ENCODE results near the gene MRPS23. TPM values are rescaled to one million over a fixed set of nuclear protein-coding genes. Genes with fewer than 3 reads are reported as not detected.
"Not testable (repeated sequence)": the region's sequence is repeated elsewhere in the genome, so short reads cannot be mapped to it uniquely, and the experiment has no call there.

Gene MRPS23
- total and polyA plus RNA-seq, 10 donors, result 7.3 to 29.2 (median 23.3) TPM

GRCh38 chr17:57852955-57853328 lies 3.1 kb upstream of the MRPS23 start:
- Histone ChIP-seq H3K36me3 (peaks cover 0 to 9% (median 4%) of the 10 kb centered on the region in 6 donors), H3K9me3 (no peaks in the 10 kb centered on the region), H3K4me1 (peaks cover 16 to 46% (median 41%) of the 10 kb centered on the region in 6 donors), H3K27me3 (replicated peaks in 1 of 7) (no peaks in the 10 kb centered on the region), H3K4me3 (no peak overlapping the region), H3K27ac (peak overlapping the region in 2 of 8 donors; percentile 93 to 94)
- no peak for DNase-seq
- TF ChIP-seq POLR2AphosphoS5 (IDR thresholded peaks at IDR 0.05) (no peak), POLR2A (IDR thresholded peaks at IDR 0.05) (no peak), CTCF (IDR thresholded peaks at IDR 0.05 in 8 of 11, conservative IDR thresholded peaks at IDR 0.05 in 3 of 11) (no peak)
- intact Hi-C loops (cut with DNase I; ENCODE audit: low total_unique reads), result no loop called here
- WGBS, 5 donors, result 66 to 73% (median 68%) methylated on average over 6 of the region's 6 CpGs

GRCh38 chr17:57852092-57852954 lies 2.5 kb upstream of the MRPS23 start:
- peak overlapping the region in 7 of 8 donors; percentile 49 to 95 (median 93) for H3K27ac ChIP-seq
- DNase-seq, result no peak
- H3K36me3 ChIP-seq, result peaks cover 0 to 14% (median 6%) of the 10 kb centered on the region in 6 donors
- WGBS, 5 donors, result 59 to 74% (median 65%) methylated on average over 9 of the region's 9 CpGs
- H3K27me3 ChIP-seq (replicated peaks in 1 of 7), result no peaks in the 10 kb centered on the region
- H3K4me1 ChIP-seq, result peaks cover 16 to 48% (median 40%) of the 10 kb centered on the region in 6 donors
- peak overlapping the region in 1 of 8 donors; percentile 96 for H3K4me3 ChIP-seq
- no peaks in the 10 kb centered on the region for H3K9me3 ChIP-seq
- TF ChIP-seq CTCF (IDR thresholded peaks at IDR 0.05 in 8 of 11, conservative IDR thresholded peaks at IDR 0.05 in 3 of 11) (no peak), POLR2A (IDR thresholded peaks at IDR 0.05) (no peak), POLR2AphosphoS5 (IDR thresholded peaks at IDR 0.05) (no peak)
- intact Hi-C loops (cut with DNase I; ENCODE audit: low total_unique reads), result no loop called here

GRCh38 chr17:57849163-57849873 lies 526 bp downstream of the MRPS23 start:
- Histone ChIP-seq H3K27ac (peak overlapping the region; percentile 55 to 95 (median 92)), H3K4me1 (peaks cover 16 to 60% (median 45%) of the 10 kb centered on the region in 6 donors), H3K9me3 (no peaks in the 10 kb centered on the region), H3K36me3 (peaks cover 0 to 43% (median 17%) of the 10 kb centered on the region in 6 donors), H3K4me3 (peak overlapping the region; percentile 80 to 98 (median 94)), H3K27me3 (replicated peaks in 1 of 7) (no peaks in the 10 kb centered on the region)
- WGBS, 5 donors, result 16 to 36% (median 20%) methylated on average over 17 to 27 of the region's 27 CpGs
- intact Hi-C loops (cut with DNase I; ENCODE audit: low total_unique reads), result no loop called here
- DNase-seq, result no peak
- TF ChIP-seq POLR2AphosphoS5 (IDR thresholded peaks at IDR 0.05), result no peak
- TF ChIP-seq POLR2A (IDR thresholded peaks at IDR 0.05), result no peak
- no peak for TF ChIP-seq CTCF (IDR thresholded peaks at IDR 0.05 in 8 of 11, conservative IDR thresholded peaks at IDR 0.05 in 3 of 11)

GRCh38 chr17:57846056-57846945 lies 3.5 kb downstream of the MRPS23 start:
- WGBS, 5 donors, result 85 to 94% (median 92%) methylated on average over 20 to 31 of the region's 32 CpGs
- intact Hi-C loops (cut with DNase I; ENCODE audit: low total_unique reads); H3K9me3 ChIP-seq; DNase-seq; H3K4me3 ChIP-seq; H3K27me3 ChIP-seq (replicated peaks in 1 of 7); H3K27ac ChIP-seq: not testable (repeated sequence)
- H3K36me3 ChIP-seq, result peaks cover 0 to 65% (median 19%) of the 10 kb centered on the region in 6 donors
- H3K4me1 ChIP-seq, result peaks cover 15 to 47% (median 32%) of the 10 kb centered on the region in 6 donors
